Loucy (cell line): ENCODE results near the gene MAP7.
"Not testable (repeated sequence)": the region's sequence is repeated elsewhere in the genome, so short reads cannot be mapped to it uniquely, and the experiment has no call there.

Source experiments
- H2AFZ ChIP-seq: fragments of 200-600 bp; sonication (generic); 2 replicates; pipeline ENCODE4 v1.6.0; 2016; ENCODE audit warnings: antibody characterized with exemption, mild to moderate bottlenecking, low read length, moderate library complexity
- H3F3A ChIP-seq: fragments of 200-600 bp; 2 replicates; pipeline ENCODE4 v1.6.0; 2016; ENCODE audit warnings: antibody characterized with exemption, low read depth, mild to moderate bottlenecking
- H3K27me3 ChIP-seq: fragments of 200-600 bp; sonication (generic); 2 replicates; pipeline ENCODE4 v1.6.1; 2014; ENCODE audit warnings: low read length, mild to moderate bottlenecking; ENCODE audit not compliant: insufficient read depth, poor library complexity, severe bottlenecking
- H3K36me3 ChIP-seq: fragments of 200-600 bp; sonication (generic); 2 replicates; pipeline ENCODE4 v1.6.1; 2016; ENCODE audit warnings: low read length; ENCODE audit not compliant: insufficient read depth
- H3K4me1 ChIP-seq: fragments of 200-600 bp; sonication (generic); 2 replicates; pipeline ENCODE4 v1.5.1; 2014; ENCODE audit warnings: low read length, mild to moderate bottlenecking; ENCODE audit not compliant: insufficient read depth, poor library complexity, severe bottlenecking
- H3K4me2 ChIP-seq: fragments of 200-600 bp; sonication (generic); 2 replicates; pipeline ENCODE4 v1.6.0; 2014; ENCODE audit warnings: antibody characterized with exemption, low read length, low read depth, mild to moderate bottlenecking; ENCODE audit not compliant: poor library complexity, severe bottlenecking
- H3K4me3 ChIP-seq: fragments of 200-600 bp; sonication (generic); 2 replicates; pipeline ENCODE4 v1.5.1; 2014; ENCODE audit warnings: low read length, mild to moderate bottlenecking, mixed read lengths; ENCODE audit not compliant: poor library complexity, severe bottlenecking
- H3K79me2 ChIP-seq: fragments of 200-600 bp; sonication (generic); 2 replicates; pipeline ENCODE4 v1.6.1; 2014; ENCODE audit warnings: low read length; ENCODE audit not compliant: insufficient read depth
- H3K9ac ChIP-seq: fragments of 200-600 bp; sonication (generic); 2 replicates; pipeline ENCODE4 v1.6.0; 2014; ENCODE audit warnings: mild to moderate bottlenecking, low read depth, low read length, moderate library complexity; ENCODE audit not compliant: poor library complexity, severe bottlenecking
- H3K9me2 ChIP-seq: fragments of 200-600 bp; sonication (generic); replicated peaks from 2 replicates; pipeline ENCODE4 v1.6.1; 2016; ENCODE audit warnings: low read depth, low read length, mixed read lengths
- H3K9me3 ChIP-seq: fragments of 200-600 bp; sonication (generic); 2 replicates; pipeline ENCODE4 v1.6.1; 2014; ENCODE audit warnings: mild to moderate bottlenecking, antibody characterized with exemption, low read length, low read depth; ENCODE audit not compliant: insufficient read depth
- H4K20me1 ChIP-seq: fragments of 200-600 bp; sonication (generic); 2 replicates; pipeline ENCODE4 v1.6.0; 2014; ENCODE audit warnings: antibody characterized with exemption, low read length, mild to moderate bottlenecking; ENCODE audit not compliant: insufficient read depth, poor library complexity, severe bottlenecking
- CTCF ChIP-seq: fragments of 200-600 bp; sonication (generic); conservative IDR thresholded peaks from 2 replicates; pipeline ENCODE4 v1.5.1; 2014; ENCODE audit warnings: mild to moderate bottlenecking, antibody characterized with exemption, low read length
- EZH2phosphoT487 ChIP-seq: fragments of 200-600 bp; IDR thresholded peaks from 2 replicates; pipeline ENCODE4 v1.6.1; 2018; ENCODE audit warnings: antibody characterized with exemption, mild to moderate bottlenecking, moderate library complexity, borderline replicate concordance

Gene MAP7

GRCh38 chr6:136499370-136499769, 50.9 kb downstream of the MAP7 start:
- Histone ChIP-seq H3K4me1 (no peaks in the 10 kb centered on the region), H3K4me3 (no peak overlapping the region), H3K79me2 (no peaks in the 10 kb centered on the region), H3K36me3 (no peaks in the 10 kb centered on the region), H3K27me3 (no peaks in the 10 kb centered on the region), H3F3A (no peaks in the 10 kb centered on the region), H3K9me3 (no peaks in the 10 kb centered on the region), H3K4me2 (no peak overlapping the region), H4K20me1 (no peaks in the 10 kb centered on the region), H3K9ac (no peak overlapping the region), H3K9me2 (no peaks in the 10 kb centered on the region), H2AFZ (no peak overlapping the region)
- TF ChIP-seq CTCF (no peak), EZH2phosphoT487 (no peak)

GRCh38 chr6:136496449-136496848, 53.8 kb downstream of the MAP7 start:
- H3K79me2 ChIP-seq, H3K4me1 ChIP-seq, H3K9me2 ChIP-seq, H3K9ac ChIP-seq, H3K27me3 ChIP-seq, H2AFZ ChIP-seq, H3F3A ChIP-seq, H3K4me2 ChIP-seq, H3K9me3 ChIP-seq, H3K36me3 ChIP-seq, H3K4me3 ChIP-seq, H4K20me1 ChIP-seq: not testable (repeated sequence)

- H3K4me3 ChIP-seq: no peak overlapping the region
- TF ChIP-seq EZH2phosphoT487 (no peak), CTCF (no peak)
- H3K9ac ChIP-seq: no peak overlapping the region
- no peak overlapping the region for H2AFZ ChIP-seq
- H3K27me3 ChIP-seq: no peaks in the 10 kb centered on the region
- H3F3A ChIP-seq: no peaks in the 10 kb centered on the region
- no peaks in the 10 kb centered on the region for H4K20me1 ChIP-seq
- no peaks in the 10 kb centered on the region for H3K9me2 ChIP-seq
- H3K79me2 ChIP-seq: no peaks in the 10 kb centered on the region
- no peak overlapping the region for H3K4me2 ChIP-seq
- H3K36me3 ChIP-seq: no peaks in the 10 kb centered on the region
- H3K9me3 ChIP-seq: no peaks in the 10 kb centered on the region
- no peaks in the 10 kb centered on the region for H3K4me1 ChIP-seq
These were observed 55.5 kb downstream of the MAP7 start for GRCh38 chr6:136494710-136495109.

GRCh38 chr6:136494059-136494458, 56.2 kb downstream of the MAP7 start:
- Histone ChIP-seq H3K4me3 (no peak overlapping the region), H3K36me3 (no peaks in the 10 kb centered on the region), H3K9me2 (no peaks in the 10 kb centered on the region), H3K9ac (no peak overlapping the region), H3K79me2 (no peaks in the 10 kb centered on the region), H2AFZ (no peak overlapping the region), H3K4me1 (no peaks in the 10 kb centered on the region), H3K4me2 (no peak overlapping the region), H3K9me3 (no peaks in the 10 kb centered on the region), H3F3A (no peaks in the 10 kb centered on the region), H4K20me1 (no peaks in the 10 kb centered on the region), H3K27me3 (no peaks in the 10 kb centered on the region)
- TF ChIP-seq CTCF: no peak
- TF ChIP-seq EZH2phosphoT487: no peak
